ENCODE results near the gene LMAN1L. TPM values are rescaled to one million over a fixed set of nuclear protein-coding genes. Genes with fewer than 3 reads are reported as not detected.

The LMAN1L gene
- total RNA-seq, 1 experiment from 2014 or later = not detected

DNA sequence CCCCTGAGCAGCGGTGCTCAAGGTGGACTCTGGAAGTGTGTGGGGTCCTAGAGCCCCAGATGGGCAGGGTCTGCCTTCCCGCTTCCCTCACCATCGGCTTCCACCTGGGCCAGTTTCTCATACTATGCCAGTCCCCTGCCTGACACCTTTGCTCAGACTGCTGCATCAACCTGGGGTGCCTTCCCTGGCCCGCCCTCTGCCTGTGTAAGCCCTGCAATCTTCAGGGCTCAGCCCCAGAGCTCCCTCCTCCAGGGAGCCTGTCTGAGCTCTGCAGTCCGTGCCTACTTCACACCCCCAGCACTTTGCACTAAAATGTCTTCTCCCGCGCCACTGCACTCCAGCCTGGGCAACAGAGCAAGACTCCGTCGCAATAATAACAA is 17.7 kb upstream of the LMAN1L start:
- no peak for DNase-seq
- H3K36me3 ChIP-seq (replicated peaks; ENCODE audit: control insufficient read depth, insufficient read depth, low read length) = peaks cover 4% of the 10 kb centered on the region
- no peaks in the 10 kb centered on the region for H3K27me3 ChIP-seq (ENCODE audit: control insufficient read depth, insufficient read depth, low read length)
- no peak overlapping the region for H3K4me3 ChIP-seq (ENCODE audit: insufficient read depth, low read depth, low read length)

GRCh38 chr15:74795966-74796625 is 16.5 kb upstream of the LMAN1L start:
- DNase-seq = no peak
- Histone ChIP-seq H3K4me3 (ENCODE audit: insufficient read depth, low read depth, low read length) (no peak overlapping the region), H3K27me3 (ENCODE audit: control insufficient read depth, insufficient read depth, low read length) (no peaks in the 10 kb centered on the region), H3K36me3 (replicated peaks; ENCODE audit: control insufficient read depth, insufficient read depth, low read length) (peaks cover 5% of the 10 kb centered on the region)

DNA sequence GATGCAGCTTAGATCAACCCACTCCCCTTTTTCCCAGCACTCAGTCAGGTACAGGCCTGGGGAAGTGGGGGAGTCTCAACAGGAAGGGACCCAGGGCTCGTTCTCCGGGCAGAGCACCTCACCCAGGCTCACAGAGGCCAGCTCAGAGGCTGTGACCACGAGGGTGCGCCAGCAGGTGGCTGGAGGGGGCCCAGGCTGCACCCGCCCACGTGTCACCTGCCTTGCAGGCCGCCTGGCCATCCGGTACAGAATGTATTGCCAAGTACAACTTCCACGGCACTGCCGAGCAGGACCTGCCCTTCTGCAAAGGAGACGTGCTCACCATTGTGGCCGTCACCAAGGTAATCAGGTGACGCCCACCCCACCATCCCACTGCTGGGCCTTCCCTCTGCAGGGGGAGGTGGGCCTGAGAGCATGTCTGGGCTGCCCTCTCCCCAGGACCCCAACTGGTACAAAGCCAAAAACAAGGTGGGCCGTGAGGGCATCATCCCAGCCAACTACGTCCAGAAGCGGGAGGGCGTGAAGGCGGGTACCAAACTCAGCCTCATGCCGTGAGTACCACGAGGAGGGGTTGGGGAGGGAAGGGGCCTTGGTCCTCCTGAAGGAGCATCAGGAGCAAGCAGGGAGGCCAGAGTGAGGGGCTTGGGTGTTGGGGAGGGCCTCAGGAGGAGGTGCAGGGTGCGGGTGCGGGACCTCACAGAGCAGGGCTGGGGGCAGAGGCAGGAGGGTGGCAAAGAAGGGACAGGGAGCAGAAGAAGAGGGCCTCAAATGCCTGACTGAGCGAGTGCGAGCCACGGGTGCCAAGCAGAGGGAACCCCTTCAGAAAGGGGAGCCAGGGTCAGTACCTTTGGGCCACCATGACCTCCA is 14.0 kb upstream of the LMAN1L start:
- peaks cover 13% of the 10 kb centered on the region for H3K36me3 ChIP-seq (replicated peaks; ENCODE audit: control insufficient read depth, insufficient read depth, low read length)
- no peaks in the 10 kb centered on the region for H3K27me3 ChIP-seq (ENCODE audit: control insufficient read depth, insufficient read depth, low read length)
- H3K4me3 ChIP-seq (ENCODE audit: insufficient read depth, low read depth, low read length) = no peak overlapping the region
- DNase-seq = no peak

- Histone ChIP-seq H3K4me3 (ENCODE audit: insufficient read depth, low read depth, low read length) (no peak overlapping the region), H3K27me3 (ENCODE audit: control insufficient read depth, insufficient read depth, low read length) (no peaks in the 10 kb centered on the region), H3K36me3 (replicated peaks; ENCODE audit: control insufficient read depth, insufficient read depth, low read length) (peaks cover 15% of the 10 kb centered on the region)
- DNase-seq = peak; percentile 73
These were observed 13.3 kb upstream of the LMAN1L start for GRCh38 chr15:74799255-74799855.

DNA sequence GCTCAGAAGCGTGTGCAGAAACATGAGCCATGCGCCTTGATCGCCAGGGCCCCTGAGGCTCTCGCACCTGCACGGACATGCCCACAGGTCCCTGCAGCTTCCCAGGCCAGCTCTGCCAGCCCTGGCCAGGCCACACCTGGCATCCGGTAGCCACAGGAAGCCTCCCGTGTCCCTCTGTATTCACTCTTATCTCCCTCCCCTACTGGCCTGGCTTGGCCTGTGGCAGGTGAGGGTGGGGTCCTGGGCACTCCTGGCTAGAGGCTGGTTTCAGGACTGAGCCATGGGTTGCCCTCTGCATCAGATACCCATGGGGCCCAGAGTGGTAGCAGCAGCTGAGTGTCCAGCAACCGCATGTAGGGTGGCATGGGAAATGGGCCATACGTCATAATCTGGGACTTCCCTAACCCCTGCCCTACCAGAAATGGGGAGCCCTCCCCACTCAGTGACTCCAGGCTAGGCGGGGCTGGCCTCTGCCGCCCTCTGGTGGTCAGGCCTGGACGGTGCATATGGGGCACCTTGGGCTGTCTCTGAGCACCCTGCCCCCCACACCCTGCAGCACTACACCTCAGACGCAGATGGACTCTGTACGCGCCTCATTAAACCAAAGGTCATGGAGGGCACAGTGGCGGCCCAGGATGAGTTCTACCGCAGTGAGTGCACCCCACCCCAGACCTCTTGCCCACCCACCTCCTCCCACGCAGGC is 12.6 kb upstream of the LMAN1L start:
- H3K4me3 ChIP-seq (ENCODE audit: insufficient read depth, low read depth, low read length) = no peak overlapping the region
- peaks cover 15% of the 10 kb centered on the region for H3K36me3 ChIP-seq (replicated peaks; ENCODE audit: control insufficient read depth, insufficient read depth, low read length)
- peak; percentile 99 for DNase-seq
- no peaks in the 10 kb centered on the region for H3K27me3 ChIP-seq (ENCODE audit: control insufficient read depth, insufficient read depth, low read length)

GRCh38 chr15:74800559-74801094 is 12.0 kb upstream of the LMAN1L start:
- Histone ChIP-seq H3K4me3 (ENCODE audit: insufficient read depth, low read depth, low read length) (no peak overlapping the region), H3K27me3 (ENCODE audit: control insufficient read depth, insufficient read depth, low read length) (no peaks in the 10 kb centered on the region), H3K36me3 (replicated peaks; ENCODE audit: control insufficient read depth, insufficient read depth, low read length) (peaks cover 15% of the 10 kb centered on the region)
- DNase-seq = no peak

DNA sequence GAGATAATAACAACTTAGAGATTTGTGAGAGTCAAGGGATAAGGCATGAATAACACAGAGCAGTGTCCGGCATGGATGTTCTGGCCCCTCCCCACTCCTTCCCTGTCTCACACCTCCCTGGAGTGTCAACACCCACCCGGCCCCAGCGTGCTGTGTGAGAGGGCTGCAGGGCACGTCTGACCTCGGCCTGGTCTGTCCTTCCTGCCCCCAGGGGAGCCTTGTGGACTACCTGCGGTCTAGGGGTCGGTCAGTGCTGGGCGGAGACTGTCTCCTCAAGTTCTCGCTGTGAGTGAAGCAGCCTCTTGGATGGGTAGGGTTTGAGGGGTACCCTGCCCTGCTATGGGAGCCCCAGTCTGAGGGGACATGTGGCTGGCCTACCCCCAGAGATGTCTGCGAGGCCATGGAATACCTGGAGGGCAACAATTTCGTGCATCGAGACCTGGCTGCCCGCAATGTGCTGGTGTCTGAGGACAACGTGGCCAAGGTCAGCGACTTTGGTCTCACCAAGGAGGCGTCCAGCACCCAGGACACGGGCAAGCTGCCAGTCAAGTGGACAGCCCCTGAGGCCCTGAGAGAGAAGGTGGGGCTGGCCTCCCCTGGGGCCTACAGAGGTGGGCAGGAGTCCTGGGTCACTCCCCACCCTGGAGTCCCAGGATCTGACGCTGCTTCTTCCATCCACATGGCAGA is 11.2 kb upstream of the LMAN1L start:
- Histone ChIP-seq H3K27me3 (ENCODE audit: control insufficient read depth, insufficient read depth, low read length) (no peaks in the 10 kb centered on the region), H3K4me3 (ENCODE audit: insufficient read depth, low read depth, low read length) (no peak overlapping the region), H3K36me3 (replicated peaks; ENCODE audit: control insufficient read depth, insufficient read depth, low read length) (peaks cover 15% of the 10 kb centered on the region)
- DNase-seq = no peak

GRCh38 chr15:74802290-74802689 is 10.3 kb upstream of the LMAN1L start:
- Histone ChIP-seq H3K4me3 (ENCODE audit: insufficient read depth, low read depth, low read length) (no peak overlapping the region), H3K36me3 (replicated peaks; ENCODE audit: control insufficient read depth, insufficient read depth, low read length) (peaks cover 15% of the 10 kb centered on the region), H3K27me3 (ENCODE audit: control insufficient read depth, insufficient read depth, low read length) (no peaks in the 10 kb centered on the region)
- DNase-seq = no peak

GRCh38 chr15:74802862-74803447 is 9.7 kb upstream of the LMAN1L start:
- peaks cover 15% of the 10 kb centered on the region for H3K36me3 ChIP-seq (replicated peaks; ENCODE audit: control insufficient read depth, insufficient read depth, low read length)
- no peaks in the 10 kb centered on the region for H3K27me3 ChIP-seq (ENCODE audit: control insufficient read depth, insufficient read depth, low read length)
- no peak overlapping the region for H3K4me3 ChIP-seq (ENCODE audit: insufficient read depth, low read depth, low read length)
- no peak for DNase-seq

- DNase-seq = no peak
- no peaks in the 10 kb centered on the region for H3K27me3 ChIP-seq (ENCODE audit: control insufficient read depth, insufficient read depth, low read length)
- no peak overlapping the region for H3K4me3 ChIP-seq (ENCODE audit: insufficient read depth, low read depth, low read length)
- peaks cover 10% of the 10 kb centered on the region for H3K36me3 ChIP-seq (replicated peaks; ENCODE audit: control insufficient read depth, insufficient read depth, low read length)
These were observed 7.7 kb upstream of the LMAN1L start for GRCh38 chr15:74804935-74805334.

GRCh38 chr15:74807282-74807681 is 5.4 kb upstream of the LMAN1L start:
- Histone ChIP-seq H3K27me3 (ENCODE audit: control insufficient read depth, insufficient read depth, low read length) (no peaks in the 10 kb centered on the region), H3K36me3 (replicated peaks; ENCODE audit: control insufficient read depth, insufficient read depth, low read length) (peaks cover 2% of the 10 kb centered on the region), H3K4me3 (ENCODE audit: insufficient read depth, low read depth, low read length) (no peak overlapping the region)
- no peak for DNase-seq

GRCh38 chr15:74808078-74808839 is 4.4 kb upstream of the LMAN1L start:
- H3K36me3 ChIP-seq (replicated peaks; ENCODE audit: control insufficient read depth, insufficient read depth, low read length) = peaks cover 2% of the 10 kb centered on the region; the same call in 1 of the 2 replicates
- DNase-seq = no peak
- no peak overlapping the region for H3K4me3 ChIP-seq (ENCODE audit: insufficient read depth, low read depth, low read length)
- no peaks in the 10 kb centered on the region for H3K27me3 ChIP-seq (ENCODE audit: control insufficient read depth, insufficient read depth, low read length)

- Histone ChIP-seq H3K4me3 (ENCODE audit: insufficient read depth, low read depth, low read length) (no peak overlapping the region), H3K36me3 (replicated peaks; ENCODE audit: control insufficient read depth, insufficient read depth, low read length) (peaks cover under 1% of the 10 kb centered on the region; the same call in 1 of the 2 replicates), H3K27me3 (ENCODE audit: control insufficient read depth, insufficient read depth, low read length) (no peaks in the 10 kb centered on the region)
- DNase-seq = peak; percentile 88
These were observed 3.8 kb upstream of the LMAN1L start for GRCh38 chr15:74808840-74809229.
